ENCODE results near the gene TEPSIN. TPM values are rescaled to one million over a fixed set of nuclear protein-coding genes. Genes with fewer than 3 reads are reported as not detected.
A peak's percentile ranks its signal among the peaks of the same experiment; 100 is the strongest.

Gene TEPSIN
- total and polyA plus RNA-seq, 4 donors, result 3.2 to 22.9 (median 10.7) TPM

GRCh38 chr17:81231121-81231645 is 7.7 kb downstream of the TEPSIN start (continued):
- TF ChIP-seq CTCF (IDR thresholded peaks at IDR 0.05; ENCODE audit: low read depth, low read length, missing input control) (no peak), FOXA2 (IDR thresholded peaks at IDR 0.05) (no peak), HNF4G (IDR thresholded peaks at IDR 0.05) (no peak), EGR1 (IDR thresholded peaks at IDR 0.05; ENCODE audit: low read depth in 2 of 2) (no peak), YY1 (IDR thresholded peaks at IDR 0.05) (no peak)

- Histone ChIP-seq H3K36me3 (ENCODE audit: control insufficient read depth in 4 of 4, insufficient read depth in 3 of 4, low read depth in 1 of 4, low read length in 3 of 4) (peaks cover 5 to 33% (median 13%) of the 10 kb centered on the region in 4 donors), H3K27me3 (ENCODE audit: control insufficient read depth in 4 of 4, insufficient read depth in 4 of 4, low read length in 3 of 4) (no peaks in the 10 kb centered on the region), H3K9ac (ENCODE audit: low read depth in 1 of 2, low read length in 2 of 2) (no peak overlapping the region), H3K4me3 (ENCODE audit: low read depth in 1 of 3, low read length in 3 of 3) (no peak overlapping the region), H3K4me1 (ENCODE audit: control insufficient read depth in 4 of 4, insufficient read depth in 4 of 4, low read length in 3 of 4) (peaks cover 0 to 7% (median 0%) of the 10 kb centered on the region in 4 donors), H3K27ac (ENCODE audit: low read depth in 1 of 2, low read length in 2 of 2) (no peak overlapping the region), H3K9me3 (ENCODE audit: control insufficient read depth in 4 of 4, low read length in 3 of 4) (no peaks in the 10 kb centered on the region)
- WGBS, result 94% methylated on average over 26 of the region's 26 CpGs
- no peak for DNase-seq (ENCODE audit: low spot score)
- TF ChIP-seq CTCF (IDR thresholded peaks at IDR 0.05; ENCODE audit: low read depth, low read length, missing input control), result peak; percentile 22
- no peak for TF ChIP-seq RXRA (IDR thresholded peaks at IDR 0.05)
Observed at GRCh38 chr17:81230043-81230820, 8.6 kb downstream of the TEPSIN start.

GRCh38 chr17:81229666-81229920 is 9.3 kb downstream of the TEPSIN start:
- 95% methylated on average over 14 of the region's 14 CpGs for WGBS
- H3K36me3 ChIP-seq (ENCODE audit: control insufficient read depth in 4 of 4, insufficient read depth in 3 of 4, low read depth in 1 of 4, low read length in 3 of 4), result peaks cover 5 to 33% (median 13%) of the 10 kb centered on the region in 4 donors

More at GRCh38 chr17:81229666-81229920, 9.3 kb downstream of the TEPSIN start:
- Histone ChIP-seq H3K9ac (ENCODE audit: low read depth in 1 of 2, low read length in 2 of 2) (no peak overlapping the region), H3K4me1 (ENCODE audit: control insufficient read depth in 4 of 4, insufficient read depth in 4 of 4, low read length in 3 of 4) (peaks cover 0 to 7% (median 0%) of the 10 kb centered on the region in 4 donors), H3K9me3 (ENCODE audit: control insufficient read depth in 4 of 4, low read length in 3 of 4) (no peaks in the 10 kb centered on the region), H3K27ac (ENCODE audit: low read depth in 1 of 2, low read length in 2 of 2) (no peak overlapping the region), H3K4me3 (ENCODE audit: low read depth in 1 of 3, low read length in 3 of 3) (no peak overlapping the region), H3K27me3 (ENCODE audit: control insufficient read depth in 4 of 4, insufficient read depth in 4 of 4, low read length in 3 of 4) (no peaks in the 10 kb centered on the region)
- no peak for DNase-seq (ENCODE audit: low spot score)
- no peak for TF ChIP-seq SP1 (IDR thresholded peaks at IDR 0.05)
- TF ChIP-seq REST (IDR thresholded peaks at IDR 0.05), result no peak
- no peak for TF ChIP-seq HNF4G (IDR thresholded peaks at IDR 0.05)
- no peak for TF ChIP-seq JUND (IDR thresholded peaks at IDR 0.05)
